Nephron progenitor cell (in vitro differentiated cells): ENCODE data around the gene APMAP.
"Not testable (repeated sequence)": the region's sequence is repeated elsewhere in the genome, so short reads cannot be mapped to it uniquely, and the experiment has no call there.

Experiments used
- DNase-seq: peaks from one replicate; pipeline ENCODE4 v3.0.0; 2021
- H3K27ac Mint-ChIP-seq: 2 replicates; pipeline ENCODE4 v1.8.0; 2021; ENCODE audit warnings: mild to moderate bottlenecking, moderate library complexity, mixed read lengths
- H3K27me3 Mint-ChIP-seq: 2 replicates; pipeline ENCODE4 v1.8.0; 2021; ENCODE audit warnings: mild to moderate bottlenecking, low read depth, mixed read lengths; ENCODE audit not compliant: poor library complexity
- H3K36me3 Mint-ChIP-seq: 2 replicates; pipeline ENCODE4 v1.8.0; 2021; ENCODE audit warnings: low read depth, mixed read lengths
- H3K4me1 Mint-ChIP-seq: 2 replicates; pipeline ENCODE4 v1.8.0; 2021; ENCODE audit warnings: mixed read lengths
- H3K4me3 Mint-ChIP-seq: 2 replicates; pipeline ENCODE4 v1.8.0; 2021; ENCODE audit warnings: mild to moderate bottlenecking, moderate library complexity, mixed read lengths
- H3K9me3 Mint-ChIP-seq: 2 replicates; pipeline ENCODE4 v1.8.0; 2021; ENCODE audit warnings: mild to moderate bottlenecking, moderate library complexity, mixed read lengths
- TF ChIP-seq, protein P1 (sequence below): fragments of 200-600 bp; sonication (generic); IDR thresholded peaks from 2 replicates; pipeline ENCODE4 v1.5.0; 2021; ENCODE audit warnings: antibody characterized with exemption

APMAP gene

DNA sequence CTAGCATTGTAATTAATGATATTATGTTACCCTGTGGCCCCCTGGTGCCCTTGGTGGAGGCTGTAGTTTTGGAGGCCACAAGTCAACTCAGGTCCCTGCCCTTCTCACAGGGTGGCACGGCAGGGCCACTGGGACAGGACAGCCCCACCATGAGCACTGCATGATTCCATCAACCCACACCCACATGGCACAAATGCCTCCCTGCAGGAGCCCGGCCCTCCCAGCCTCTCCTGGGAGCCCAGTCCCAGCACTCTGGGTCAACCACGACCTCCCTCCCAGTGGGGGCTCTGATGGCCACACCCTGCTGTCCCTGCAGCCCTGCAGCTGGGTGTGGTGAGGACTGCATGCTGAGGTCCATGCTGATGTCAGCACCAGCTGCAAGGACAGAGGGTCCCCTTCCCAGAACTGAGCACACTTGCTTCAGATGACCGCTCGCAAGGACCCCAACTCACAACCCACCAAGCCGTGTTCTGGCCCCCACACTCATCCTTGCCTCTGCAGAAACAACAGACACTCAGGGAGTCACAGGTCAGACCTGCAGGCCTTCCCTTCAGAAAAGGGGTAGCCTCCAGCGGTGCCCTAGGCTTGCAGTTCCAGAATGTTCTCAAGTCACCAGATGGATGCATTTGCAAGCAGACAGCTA lies 59.2 kb downstream of the APMAP start:
- no peaks in the 10 kb centered on the region for H3K36me3 Mint-ChIP-seq
- H3K4me1 Mint-ChIP-seq: no peaks in the 10 kb centered on the region
- no peaks in the 10 kb centered on the region for H3K9me3 Mint-ChIP-seq
- H3K27me3 Mint-ChIP-seq: peaks cover 4% of the 10 kb centered on the region
- H3K4me3 Mint-ChIP-seq: no peak overlapping the region
- no peak for DNase-seq
- TF ChIP-seq, protein P1, sequence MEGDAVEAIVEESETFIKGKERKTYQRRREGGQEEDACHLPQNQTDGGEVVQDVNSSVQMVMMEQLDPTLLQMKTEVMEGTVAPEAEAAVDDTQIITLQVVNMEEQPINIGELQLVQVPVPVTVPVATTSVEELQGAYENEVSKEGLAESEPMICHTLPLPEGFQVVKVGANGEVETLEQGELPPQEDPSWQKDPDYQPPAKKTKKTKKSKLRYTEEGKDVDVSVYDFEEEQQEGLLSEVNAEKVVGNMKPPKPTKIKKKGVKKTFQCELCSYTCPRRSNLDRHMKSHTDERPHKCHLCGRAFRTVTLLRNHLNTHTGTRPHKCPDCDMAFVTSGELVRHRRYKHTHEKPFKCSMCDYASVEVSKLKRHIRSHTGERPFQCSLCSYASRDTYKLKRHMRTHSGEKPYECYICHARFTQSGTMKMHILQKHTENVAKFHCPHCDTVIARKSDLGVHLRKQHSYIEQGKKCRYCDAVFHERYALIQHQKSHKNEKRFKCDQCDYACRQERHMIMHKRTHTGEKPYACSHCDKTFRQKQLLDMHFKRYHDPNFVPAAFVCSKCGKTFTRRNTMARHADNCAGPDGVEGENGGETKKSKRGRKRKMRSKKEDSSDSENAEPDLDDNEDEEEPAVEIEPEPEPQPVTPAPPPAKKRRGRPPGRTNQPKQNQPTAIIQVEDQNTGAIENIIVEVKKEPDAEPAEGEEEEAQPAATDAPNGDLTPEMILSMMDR: no peak
- H3K27ac Mint-ChIP-seq: no peak overlapping the region

DNA sequence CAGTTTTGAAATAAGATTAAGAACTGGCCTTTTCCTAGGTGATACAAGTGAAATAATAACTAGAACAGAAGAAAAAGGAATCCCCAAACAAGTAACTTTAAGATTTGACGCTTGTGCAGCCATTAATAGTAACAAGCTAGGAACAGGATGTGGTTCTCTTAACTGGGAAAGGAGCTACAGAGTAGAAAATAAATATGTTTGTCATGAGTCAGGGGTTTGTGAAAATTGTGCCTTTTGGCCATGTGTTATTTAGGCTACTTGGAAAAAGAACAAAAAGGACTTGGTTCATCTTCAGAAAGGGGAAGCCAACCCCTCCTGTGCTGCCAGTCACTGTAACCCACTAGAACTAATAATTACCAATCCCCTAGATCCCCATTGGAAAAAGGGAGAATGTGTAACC lies 60.7 kb downstream of the APMAP start:
- H3K4me3 Mint-ChIP-seq, H3K27me3 Mint-ChIP-seq, H3K9me3 Mint-ChIP-seq, H3K36me3 Mint-ChIP-seq, H3K4me1 Mint-ChIP-seq, H3K27ac Mint-ChIP-seq, DNase-seq: not testable (repeated sequence)

DNA sequence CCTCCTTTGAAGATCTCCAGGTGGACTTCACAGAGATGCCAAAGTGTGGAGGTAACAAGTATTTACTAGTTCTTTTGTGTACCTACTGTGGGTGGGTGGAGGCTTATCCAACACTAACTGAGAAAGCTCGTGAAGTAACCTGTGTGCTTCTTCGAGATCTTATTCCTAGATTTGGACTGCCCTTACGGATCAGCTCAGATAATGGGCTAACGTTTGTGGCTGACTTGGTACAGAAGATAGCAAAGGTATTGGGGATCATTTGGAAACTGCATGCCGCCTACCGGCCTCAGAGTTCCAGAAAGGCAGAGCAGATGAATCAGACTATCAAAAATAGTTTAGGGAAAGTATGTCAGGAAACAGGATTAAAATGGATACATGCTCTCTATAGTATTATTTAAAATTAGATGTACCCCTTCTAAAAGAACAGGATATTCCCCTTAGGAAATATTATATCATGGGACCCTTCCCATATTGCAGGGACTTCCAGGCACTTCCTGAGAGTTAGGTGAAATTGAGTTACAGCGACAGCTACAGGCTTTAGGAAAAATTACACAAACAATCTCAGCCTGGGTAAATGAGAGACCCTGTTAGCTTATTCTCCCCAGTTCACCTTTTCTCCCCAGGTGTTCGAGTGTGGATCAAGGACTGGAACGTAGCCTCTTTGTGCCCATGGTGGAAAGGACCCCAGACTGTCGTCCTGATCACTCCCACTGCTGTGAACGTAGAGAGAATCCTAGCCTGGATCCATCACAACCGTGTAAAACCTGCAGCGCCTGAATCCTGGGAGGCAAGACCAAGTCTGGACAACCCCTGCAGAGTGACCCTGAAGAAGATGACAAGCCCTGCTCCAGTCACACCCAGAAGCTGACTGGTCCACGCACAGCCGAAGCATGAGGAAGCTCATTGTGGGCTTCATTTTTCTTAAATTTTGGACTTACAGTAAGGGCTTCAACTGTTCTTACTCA lies 61.5 kb downstream of the APMAP start:
- TF ChIP-seq, protein P1: peak; percentile 51
- not testable (repeated sequence) for H3K27me3 Mint-ChIP-seq, DNase-seq, H3K4me1 Mint-ChIP-seq, H3K9me3 Mint-ChIP-seq, H3K4me3 Mint-ChIP-seq, H3K36me3 Mint-ChIP-seq, H3K27ac Mint-ChIP-seq

DNA sequence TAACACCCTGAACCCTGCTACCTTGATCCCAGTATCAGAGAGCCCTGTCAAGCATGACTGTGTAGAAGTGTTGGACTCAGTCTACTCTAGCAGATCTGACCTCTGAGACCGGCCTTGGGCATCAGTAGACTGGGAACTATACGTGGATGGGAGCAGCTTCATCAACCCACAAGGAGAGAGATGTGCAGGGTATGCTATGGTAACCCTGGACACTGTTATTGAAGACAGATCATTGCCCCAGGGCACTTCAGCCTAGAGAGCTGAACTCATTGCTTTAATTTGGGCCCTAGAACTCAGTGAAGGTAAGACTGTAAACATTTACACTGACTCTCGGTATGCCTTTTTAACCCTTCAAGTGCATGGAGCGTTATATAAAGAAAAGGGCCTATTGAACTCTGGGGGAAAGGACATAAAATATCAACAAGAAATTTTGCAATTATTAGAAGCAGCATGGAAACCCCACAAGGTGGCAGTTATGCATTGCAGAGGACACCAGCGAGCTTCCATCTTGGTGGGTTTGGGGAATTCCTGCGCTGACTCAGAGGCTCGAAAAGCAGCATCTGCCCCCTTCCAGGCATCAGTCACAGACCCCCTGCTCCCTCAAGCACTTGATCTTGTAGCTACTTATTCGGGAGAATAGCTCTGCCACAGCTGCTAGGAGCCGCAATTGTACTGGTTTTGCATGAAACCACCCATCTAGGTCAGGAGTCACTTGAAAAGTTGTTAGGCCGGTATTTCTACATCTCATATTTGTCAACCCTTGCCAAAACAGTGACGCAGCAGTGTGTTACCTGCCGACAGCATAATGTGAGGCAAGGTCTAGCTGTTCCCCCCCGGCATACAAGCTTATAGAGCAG lies 62.5 kb downstream of the APMAP start:
- not testable (repeated sequence) for H3K4me3 Mint-ChIP-seq, H3K27me3 Mint-ChIP-seq

DNA sequence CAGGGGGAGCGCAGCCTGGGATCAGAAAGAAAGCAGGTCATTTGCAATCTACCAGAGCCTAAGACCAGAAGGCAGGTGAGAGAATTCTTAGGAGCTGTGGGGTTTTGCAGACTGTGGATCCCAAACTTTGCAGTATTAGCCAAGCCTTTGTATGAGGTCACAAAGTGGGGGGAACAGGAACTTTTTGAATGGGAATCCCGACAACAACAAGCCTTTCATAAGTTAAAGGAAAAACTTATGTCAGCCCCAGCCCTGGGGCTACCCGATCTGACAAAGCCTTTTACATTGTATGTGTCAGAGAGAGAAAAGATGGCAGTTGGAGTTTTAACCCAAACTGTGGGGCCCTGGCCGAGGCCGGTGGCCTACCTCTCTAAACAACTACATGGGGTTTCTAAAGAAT lies 63.3 kb downstream of the APMAP start:
- H3K9me3 Mint-ChIP-seq, H3K4me3 Mint-ChIP-seq, H3K36me3 Mint-ChIP-seq, H3K27ac Mint-ChIP-seq, H3K4me1 Mint-ChIP-seq, DNase-seq, H3K27me3 Mint-ChIP-seq: not testable (repeated sequence)

More for the DNA sequence above, 62.5 kb downstream of the APMAP start:
- not testable (repeated sequence) for DNase-seq, H3K9me3 Mint-ChIP-seq, H3K36me3 Mint-ChIP-seq, H3K4me1 Mint-ChIP-seq, H3K27ac Mint-ChIP-seq

DNA sequence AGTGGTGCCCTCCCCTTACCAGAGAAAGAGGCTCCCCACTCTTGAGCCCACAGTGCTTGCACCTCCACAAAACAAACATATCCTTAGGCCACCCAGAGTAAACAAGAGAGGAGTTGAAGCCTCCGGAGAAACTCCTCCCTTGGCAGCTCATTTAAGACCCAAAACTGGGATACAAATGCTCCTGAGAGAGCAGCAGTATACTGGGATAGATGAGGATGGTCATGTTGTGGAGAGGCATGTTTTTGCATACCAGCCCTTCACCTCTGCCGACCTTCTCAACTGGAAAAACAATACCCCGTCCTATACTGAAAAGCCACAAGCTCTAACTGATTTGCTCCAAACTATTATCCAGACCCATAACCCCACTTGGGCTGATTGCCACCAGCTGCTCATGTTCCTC lies 71.8 kb downstream of the APMAP start:
- H3K27ac Mint-ChIP-seq, DNase-seq, H3K36me3 Mint-ChIP-seq, H3K4me3 Mint-ChIP-seq: not testable (repeated sequence)
- peaks cover 15% of the 10 kb centered on the region for H3K27me3 Mint-ChIP-seq
- peaks cover 34% of the 10 kb centered on the region for H3K9me3 Mint-ChIP-seq
- peaks cover 30% of the 10 kb centered on the region for H3K4me1 Mint-ChIP-seq

DNA sequence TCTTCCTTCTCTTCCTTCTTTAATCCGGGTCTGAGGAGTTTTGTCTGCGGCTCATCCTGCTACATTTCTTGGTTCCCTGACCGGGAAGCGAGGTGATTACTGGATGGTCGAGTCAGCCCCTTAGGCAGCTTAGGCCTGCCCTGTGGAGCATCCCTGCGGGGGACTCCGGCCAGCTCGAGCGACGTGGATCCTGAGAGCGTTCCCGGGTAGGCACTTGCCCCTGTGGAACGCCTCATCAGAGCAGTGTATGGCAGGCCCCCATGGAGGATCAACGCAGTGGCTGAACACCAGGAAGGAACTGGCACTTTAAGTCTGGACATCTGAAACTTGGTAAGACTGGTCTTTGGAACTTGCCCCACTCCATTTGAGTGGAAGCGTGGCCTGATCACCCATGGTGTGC lies 72.9 kb downstream of the APMAP start:
- H3K27me3 Mint-ChIP-seq: peaks cover 21% of the 10 kb centered on the region
- peaks cover 29% of the 10 kb centered on the region for H3K9me3 Mint-ChIP-seq
- not testable (repeated sequence) for DNase-seq, H3K4me3 Mint-ChIP-seq, H3K36me3 Mint-ChIP-seq, H3K27ac Mint-ChIP-seq
- peaks cover 30% of the 10 kb centered on the region for H3K4me1 Mint-ChIP-seq
